ENCODE results near the gene GPC4.

GPC4 gene

GRCh38 chrX:133440081-133440796, 24.9 kb upstream of the GPC4 start:
- Histone ChIP-seq H3K36me3 (ENCODE audit: control insufficient read depth, insufficient read depth, low read length) (no peaks in the 10 kb centered on the region), H3K9me3 (ENCODE audit: control insufficient read depth, low read length) (no peaks in the 10 kb centered on the region), H2AFZ (no peak overlapping the region), H3K9ac (no peak overlapping the region), H3K4me3 (ENCODE audit: low read depth, low read length) (no peak overlapping the region), H3K79me2 (no peaks in the 10 kb centered on the region), H3K27me3 (ENCODE audit: control insufficient read depth, insufficient read depth, low read length) (no peaks in the 10 kb centered on the region), H3K4me2 (ENCODE audit: low read length) (no peak overlapping the region), H3K27ac (no peak overlapping the region), H3K4me1 (no peaks in the 10 kb centered on the region)
- TF ChIP-seq CTCF (IDR thresholded peaks at IDR 0.05), result no peak

- no peak overlapping the region for H3K9ac ChIP-seq
- no peaks in the 10 kb centered on the region for H3K9me3 ChIP-seq (ENCODE audit: control insufficient read depth, low read length)
- H3K79me2 ChIP-seq, result no peaks in the 10 kb centered on the region
- H3K4me2 ChIP-seq (ENCODE audit: low read length), result no peak overlapping the region
- no peak overlapping the region for H2AFZ ChIP-seq
- no peak overlapping the region for H3K27ac ChIP-seq
- H3K36me3 ChIP-seq (ENCODE audit: control insufficient read depth, insufficient read depth, low read length), result no peaks in the 10 kb centered on the region
- no peak for TF ChIP-seq CTCF (IDR thresholded peaks at IDR 0.05)
- H3K27me3 ChIP-seq (ENCODE audit: control insufficient read depth, insufficient read depth, low read length), result no peaks in the 10 kb centered on the region
- no peaks in the 10 kb centered on the region for H3K4me1 ChIP-seq
- H3K4me3 ChIP-seq (ENCODE audit: low read depth, low read length), result no peak overlapping the region
Observed at GRCh38 chrX:133437766-133438165, 22.5 kb upstream of the GPC4 start.

- H2AFZ ChIP-seq, result no peak overlapping the region
- no peaks in the 10 kb centered on the region for H3K9me3 ChIP-seq (ENCODE audit: control insufficient read depth, low read length)
- no peaks in the 10 kb centered on the region for H3K79me2 ChIP-seq
- no peak overlapping the region for H3K9ac ChIP-seq
- H3K4me3 ChIP-seq (ENCODE audit: low read depth, low read length), result no peak overlapping the region
- TF ChIP-seq CTCF (IDR thresholded peaks at IDR 0.05), result no peak
- no peaks in the 10 kb centered on the region for H3K36me3 ChIP-seq (ENCODE audit: control insufficient read depth, insufficient read depth, low read length)
- no peak overlapping the region for H3K4me2 ChIP-seq (ENCODE audit: low read length)
- H3K27me3 ChIP-seq (ENCODE audit: control insufficient read depth, insufficient read depth, low read length), result no peaks in the 10 kb centered on the region
- no peaks in the 10 kb centered on the region for H3K4me1 ChIP-seq
- H3K27ac ChIP-seq, result no peak overlapping the region
Observed at GRCh38 chrX:133437356-133437755, 22.1 kb upstream of the GPC4 start.

GRCh38 chrX:133435544-133436124, 20.3 kb upstream of the GPC4 start:
- Histone ChIP-seq H3K4me1 (no peaks in the 10 kb centered on the region), H3K4me2 (ENCODE audit: low read length) (no peak overlapping the region), H3K79me2 (no peaks in the 10 kb centered on the region), H3K36me3 (ENCODE audit: control insufficient read depth, insufficient read depth, low read length) (no peaks in the 10 kb centered on the region), H3K9ac (no peak overlapping the region), H3K4me3 (ENCODE audit: low read depth, low read length) (no peak overlapping the region), H3K27me3 (ENCODE audit: control insufficient read depth, insufficient read depth, low read length) (no peaks in the 10 kb centered on the region), H2AFZ (no peak overlapping the region), H3K27ac (no peak overlapping the region), H3K9me3 (ENCODE audit: control insufficient read depth, low read length) (no peaks in the 10 kb centered on the region)
- no peak for TF ChIP-seq CTCF (IDR thresholded peaks at IDR 0.05)

Data from parathyroid adenoma (tissue), 2 donors.